ENCODE measurements around the gene ZNF333.
"Not testable (repeated sequence)": the region's sequence is repeated elsewhere in the genome, so short reads cannot be mapped to it uniquely, and the experiment has no call there.

The ZNF333 gene

DNA sequence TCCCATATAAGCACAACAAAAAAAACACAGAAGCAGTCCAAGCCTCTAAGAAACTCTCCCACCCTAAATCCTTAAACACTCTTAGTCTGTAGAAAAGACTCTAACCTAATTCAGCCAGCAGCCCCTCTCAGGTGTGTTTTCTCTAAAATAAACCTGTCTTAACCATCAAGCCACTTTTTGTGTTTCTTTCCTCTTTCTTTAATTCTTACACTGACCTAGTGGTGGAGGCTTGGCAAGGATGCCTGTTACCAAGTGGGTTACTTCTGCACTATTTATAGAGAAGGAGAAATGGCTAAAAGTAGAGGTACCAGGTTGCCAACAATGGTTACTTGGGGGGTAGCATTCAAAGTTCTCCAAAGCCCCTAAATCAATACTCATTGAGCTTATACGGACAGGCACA is 43.7 kb downstream of the ZNF333 start:
- Histone ChIP-seq H3K4me1 (ENCODE audit: control insufficient read depth, insufficient read depth, low read length, poor library complexity, severe bottlenecking) (no peaks in the 10 kb centered on the region), H3K4me3 (ENCODE audit: extremely low read depth, insufficient read depth, low read length, poor library complexity, severe bottlenecking) (no peak overlapping the region), H3K27ac (ENCODE audit: low read depth, low read length, severe bottlenecking) (no peak overlapping the region), H3K36me3 (ENCODE audit: control insufficient read depth, insufficient read depth, low read length) (no peaks in the 10 kb centered on the region), H3K9me3 (ENCODE audit: control insufficient read depth, low read length) (peaks cover 30% of the 10 kb centered on the region)
- WGBS, 2 experiments (ENCODE audit: insufficient coverage in 2 of 2): 91% methylated on average over 1 of the region's 1 CpG; no CpG with 5 or more reads in 1 of the 2 experiments

DNA sequence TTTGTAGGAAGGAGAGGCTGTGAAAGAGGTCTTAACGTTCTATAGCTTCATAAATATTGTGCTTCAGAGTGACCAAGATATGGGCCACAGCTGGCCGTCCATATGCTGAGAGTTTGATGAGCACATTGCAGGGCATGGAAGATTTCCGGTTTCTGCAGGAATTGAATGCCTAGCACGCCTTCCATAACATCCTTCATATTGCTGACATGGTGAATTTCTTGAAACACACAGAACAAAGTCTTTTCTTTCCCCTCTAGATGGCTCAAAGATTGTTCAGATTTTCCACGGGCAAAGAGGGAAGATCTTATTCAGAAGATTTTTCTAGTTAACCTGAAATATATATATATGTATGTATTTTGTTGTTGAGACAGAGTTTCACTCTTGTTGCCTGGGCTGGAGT is 46.1 kb downstream of the ZNF333 start:
- Histone ChIP-seq H3K4me3 (ENCODE audit: extremely low read depth, insufficient read depth, low read length, poor library complexity, severe bottlenecking) (no peak overlapping the region), H3K36me3 (ENCODE audit: control insufficient read depth, insufficient read depth, low read length) (no peaks in the 10 kb centered on the region), H3K27ac (ENCODE audit: low read depth, low read length, severe bottlenecking) (no peak overlapping the region), H3K9me3 (ENCODE audit: control insufficient read depth, low read length) (peaks cover 31% of the 10 kb centered on the region), H3K4me1 (ENCODE audit: control insufficient read depth, insufficient read depth, low read length, poor library complexity, severe bottlenecking) (no peaks in the 10 kb centered on the region)
- 27 to 48% methylated on average over 4 of the region's 5 CpGs for WGBS, 2 experiments (ENCODE audit: insufficient coverage in 2 of 2)

DNA sequence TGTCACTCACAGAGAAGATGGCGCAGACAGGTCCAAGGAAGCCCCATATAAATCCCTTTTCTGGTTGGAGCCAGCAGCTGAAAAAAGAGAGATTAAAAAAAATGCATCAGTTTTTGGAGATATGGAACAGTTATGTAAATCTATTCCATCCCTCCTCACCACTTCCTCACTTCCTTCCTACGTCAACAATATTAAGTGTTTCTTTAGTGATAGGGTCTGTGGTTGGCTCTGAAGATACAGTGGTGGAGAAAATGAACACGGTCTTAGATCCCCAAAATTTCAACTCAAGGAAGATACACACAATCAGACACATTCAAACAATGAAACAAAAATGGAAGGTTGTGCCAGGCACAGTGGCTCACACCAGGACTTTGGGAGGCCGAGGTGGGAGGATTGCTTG is 57.0 kb downstream of the ZNF333 start:
- WGBS, 2 experiments (ENCODE audit: insufficient coverage in 2 of 2): 80% methylated on average over 1 of the region's 4 CpGs; no CpG with 5 or more reads in 1 of the 2 experiments
- Histone ChIP-seq H3K27ac (ENCODE audit: low read depth, low read length, severe bottlenecking) (no peak overlapping the region), H3K36me3 (ENCODE audit: control insufficient read depth, insufficient read depth, low read length) (no peaks in the 10 kb centered on the region), H3K4me3 (ENCODE audit: extremely low read depth, insufficient read depth, low read length, poor library complexity, severe bottlenecking) (no peak overlapping the region), H3K4me1 (ENCODE audit: control insufficient read depth, insufficient read depth, low read length, poor library complexity, severe bottlenecking) (no peaks in the 10 kb centered on the region), H3K9me3 (ENCODE audit: control insufficient read depth, low read length) (peaks cover 35% of the 10 kb centered on the region)

DNA sequence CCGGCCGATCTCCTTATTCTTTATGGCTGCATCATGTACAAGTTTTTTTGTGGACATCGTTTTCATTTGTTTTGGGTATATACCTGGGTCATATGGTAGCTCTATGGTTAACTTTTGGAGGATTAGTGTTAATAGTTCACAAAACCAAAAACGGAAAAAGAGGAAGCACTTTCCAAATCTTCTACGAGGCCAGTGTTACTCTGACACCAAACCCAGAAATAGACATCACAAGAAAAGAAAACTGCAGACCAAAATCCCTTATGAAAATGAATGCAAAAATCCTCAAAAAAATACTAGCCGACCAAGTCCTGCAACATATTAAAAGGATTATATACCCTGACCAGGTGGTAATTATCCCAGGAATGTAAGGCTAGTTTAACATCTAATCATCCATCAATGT is 58.8 kb downstream of the ZNF333 start:
- Histone ChIP-seq H3K36me3 (ENCODE audit: control insufficient read depth, insufficient read depth, low read length) (no peaks in the 10 kb centered on the region), H3K9me3 (ENCODE audit: control insufficient read depth, low read length) (peaks cover 22% of the 10 kb centered on the region), H3K4me1 (ENCODE audit: control insufficient read depth, insufficient read depth, low read length, poor library complexity, severe bottlenecking) (no peaks in the 10 kb centered on the region), H3K4me3 (ENCODE audit: extremely low read depth, insufficient read depth, low read length, poor library complexity, severe bottlenecking) (no peak overlapping the region), H3K27ac (ENCODE audit: low read depth, low read length, severe bottlenecking) (no peak overlapping the region)
- 72 to 80% methylated on average over 3 to 4 of the region's 6 CpGs for WGBS, 2 experiments (ENCODE audit: insufficient coverage in 2 of 2)

DNA sequence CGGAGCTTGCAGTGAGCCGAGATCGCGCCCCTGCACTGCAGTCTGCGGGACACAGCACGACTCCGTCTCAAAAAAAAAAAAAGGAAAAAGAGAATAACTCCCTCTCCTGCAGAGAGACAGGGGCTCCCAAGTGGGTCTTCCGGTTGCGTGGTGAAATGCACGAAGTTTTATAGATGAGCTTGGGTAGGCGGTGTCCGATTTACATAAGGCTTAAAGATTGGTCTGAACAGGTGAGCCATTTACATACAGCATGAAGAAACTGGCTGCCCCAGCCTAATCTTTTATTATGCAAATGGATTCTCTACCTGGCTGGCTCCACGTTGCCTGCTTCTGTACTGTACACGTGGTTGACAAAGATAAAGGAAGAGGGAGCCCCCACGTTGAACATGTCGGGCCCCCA is 69.0 kb downstream of the ZNF333 start:
- 47 to 60% methylated on average over 11 to 16 of the region's 16 CpGs for WGBS, 2 experiments (ENCODE audit: insufficient coverage in 2 of 2)

DNA sequence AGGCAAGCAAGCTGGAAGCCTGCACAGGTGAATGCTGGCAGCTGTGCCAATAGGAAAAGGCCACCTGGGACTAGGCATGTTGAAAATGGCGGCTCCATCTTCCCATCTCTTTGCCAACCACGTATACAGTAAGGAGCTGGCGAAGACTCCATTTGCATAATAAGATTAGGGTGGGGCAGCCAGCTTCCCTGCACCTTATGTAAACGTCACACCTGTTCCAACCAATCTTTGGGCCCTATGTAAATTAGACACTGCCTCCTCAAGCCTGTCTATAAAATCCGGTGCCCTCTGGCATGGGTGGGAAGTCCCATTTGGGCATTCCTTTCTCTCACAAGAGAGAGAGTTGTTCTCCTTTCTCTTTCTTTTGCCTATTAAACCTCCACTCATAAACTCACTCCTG is 71.8 kb downstream of the ZNF333 start:
- H3K9me3 ChIP-seq (ENCODE audit: control insufficient read depth, low read length): peaks cover 20% of the 10 kb centered on the region
- H3K36me3 ChIP-seq (ENCODE audit: control insufficient read depth, insufficient read depth, low read length): no peaks in the 10 kb centered on the region
- H3K4me3 ChIP-seq (ENCODE audit: extremely low read depth, insufficient read depth, low read length, poor library complexity, severe bottlenecking): no peak overlapping the region
- 36 to 51% methylated on average over 4 to 5 of the region's 5 CpGs for WGBS, 2 experiments (ENCODE audit: insufficient coverage in 2 of 2)
- H3K4me1 ChIP-seq (ENCODE audit: control insufficient read depth, insufficient read depth, low read length, poor library complexity, severe bottlenecking): no peaks in the 10 kb centered on the region
- H3K27ac ChIP-seq (ENCODE audit: low read depth, low read length, severe bottlenecking): no peak overlapping the region

More for the DNA sequence above, 69.0 kb downstream of the ZNF333 start:
- H3K4me1 ChIP-seq (ENCODE audit: control insufficient read depth, insufficient read depth, low read length, poor library complexity, severe bottlenecking): no peaks in the 10 kb centered on the region
- no peak overlapping the region for H3K4me3 ChIP-seq (ENCODE audit: extremely low read depth, insufficient read depth, low read length, poor library complexity, severe bottlenecking)
- H3K27ac ChIP-seq (ENCODE audit: low read depth, low read length, severe bottlenecking): no peak overlapping the region
- H3K36me3 ChIP-seq (ENCODE audit: control insufficient read depth, insufficient read depth, low read length): no peaks in the 10 kb centered on the region
- peaks cover 26% of the 10 kb centered on the region for H3K9me3 ChIP-seq (ENCODE audit: control insufficient read depth, low read length)

DNA sequence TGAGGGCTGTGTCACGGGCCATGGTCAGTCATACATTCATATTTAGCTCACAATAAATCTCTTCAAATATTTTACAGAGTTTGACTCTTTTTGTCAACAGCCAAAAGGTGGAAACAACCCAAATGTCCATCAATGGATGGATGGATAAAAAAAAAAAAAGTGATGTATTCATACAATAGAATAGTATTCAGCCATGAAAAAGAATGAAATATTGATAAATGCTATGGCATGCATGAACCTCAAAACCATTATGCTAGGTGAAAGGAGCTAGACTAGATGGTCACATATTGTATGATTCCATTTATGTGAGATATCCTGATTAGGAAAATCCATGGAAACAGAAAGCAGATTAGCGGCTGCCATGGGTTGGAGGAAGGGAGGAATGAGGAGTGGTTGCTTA is 72.3 kb downstream of the ZNF333 start:
- Histone ChIP-seq H3K4me3 (ENCODE audit: extremely low read depth, insufficient read depth, low read length, poor library complexity, severe bottlenecking) (no peak overlapping the region), H3K4me1 (ENCODE audit: control insufficient read depth, insufficient read depth, low read length, poor library complexity, severe bottlenecking) (no peaks in the 10 kb centered on the region), H3K27ac (ENCODE audit: low read depth, low read length, severe bottlenecking) (no peak overlapping the region), H3K36me3 (ENCODE audit: control insufficient read depth, insufficient read depth, low read length) (no peaks in the 10 kb centered on the region), H3K9me3 (ENCODE audit: control insufficient read depth, low read length) (peaks cover 18% of the 10 kb centered on the region)
- 75 to 100% methylated on average over 1 to 2 of the region's 2 CpGs for WGBS, 2 experiments (ENCODE audit: insufficient coverage in 2 of 2)

DNA sequence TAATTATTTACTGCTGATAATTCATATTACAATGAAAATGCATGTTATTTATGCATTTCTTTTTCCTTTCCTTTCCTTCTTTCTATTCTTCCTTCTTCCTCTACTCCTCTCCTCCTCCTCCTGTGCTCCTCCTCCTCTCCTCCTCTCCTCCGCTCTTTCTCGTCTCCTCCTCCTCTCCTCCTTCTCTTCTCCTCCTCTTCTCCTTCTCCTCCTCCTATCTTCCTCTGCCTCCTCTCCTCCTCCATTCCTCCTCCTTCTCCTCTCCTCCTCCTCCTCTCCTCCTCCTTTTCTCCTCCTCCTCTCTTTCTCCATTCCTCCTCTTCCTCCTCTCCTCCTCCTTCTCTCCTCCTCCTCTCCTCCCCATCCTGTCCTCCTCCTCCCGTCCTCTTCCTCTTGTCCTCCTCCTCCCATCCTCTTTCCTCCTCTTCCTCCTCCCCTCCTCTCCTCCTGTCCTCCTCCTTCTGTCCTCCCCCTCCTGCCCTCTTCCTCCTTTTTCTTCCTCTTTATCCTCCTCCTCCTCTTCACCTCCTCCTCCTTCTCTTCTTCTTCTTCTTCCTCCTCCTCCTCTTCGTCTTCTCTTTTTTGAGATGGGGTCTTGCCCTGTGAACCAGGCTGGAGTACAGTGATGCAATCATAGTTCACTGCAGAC is 73.8 kb downstream of the ZNF333 start:
- Histone ChIP-seq H3K36me3 (ENCODE audit: control insufficient read depth, insufficient read depth, low read length) (no peaks in the 10 kb centered on the region), H3K27ac (ENCODE audit: low read depth, low read length, severe bottlenecking) (no peak overlapping the region), H3K4me3 (ENCODE audit: extremely low read depth, insufficient read depth, low read length, poor library complexity, severe bottlenecking) (no peak overlapping the region), H3K4me1 (ENCODE audit: control insufficient read depth, insufficient read depth, low read length, poor library complexity, severe bottlenecking) (no peaks in the 10 kb centered on the region), H3K9me3 (ENCODE audit: control insufficient read depth, low read length) (peaks cover 27% of the 10 kb centered on the region)
- WGBS, 2 experiments (ENCODE audit: insufficient coverage in 2 of 2): 78 to 83% methylated on average over 2 to 3 of the region's 4 CpGs

DNA sequence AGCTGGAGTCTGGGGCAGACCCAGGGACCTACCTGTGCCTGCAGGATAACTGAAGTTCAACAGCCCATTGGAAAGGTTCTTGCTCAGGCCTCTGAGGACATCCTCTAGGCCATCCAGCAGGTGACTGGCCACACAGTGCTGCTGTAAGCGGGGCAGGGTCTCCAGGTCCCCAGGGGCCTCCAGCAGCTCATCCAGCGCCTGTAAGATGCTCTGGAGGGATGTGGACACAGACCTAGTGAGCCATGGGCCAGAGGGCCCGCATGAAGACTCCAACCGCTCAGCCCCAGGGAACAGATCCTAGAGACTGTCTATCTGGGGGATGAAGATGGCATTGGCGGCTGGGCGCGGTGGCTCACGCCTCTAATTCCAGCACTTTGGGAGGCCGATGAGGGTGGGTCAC is 74.6 kb downstream of the ZNF333 start:
- H3K27ac ChIP-seq (ENCODE audit: low read depth, low read length, severe bottlenecking): no peak overlapping the region
- H3K4me3 ChIP-seq (ENCODE audit: extremely low read depth, insufficient read depth, low read length, poor library complexity, severe bottlenecking): no peak overlapping the region
- peaks cover 28% of the 10 kb centered on the region for H3K9me3 ChIP-seq (ENCODE audit: control insufficient read depth, low read length)
- 67 to 86% methylated on average over 5 to 9 of the region's 9 CpGs for WGBS, 2 experiments (ENCODE audit: insufficient coverage in 2 of 2)
- H3K36me3 ChIP-seq (ENCODE audit: control insufficient read depth, insufficient read depth, low read length): no peaks in the 10 kb centered on the region
- no peaks in the 10 kb centered on the region for H3K4me1 ChIP-seq (ENCODE audit: control insufficient read depth, insufficient read depth, low read length, poor library complexity, severe bottlenecking)

DNA sequence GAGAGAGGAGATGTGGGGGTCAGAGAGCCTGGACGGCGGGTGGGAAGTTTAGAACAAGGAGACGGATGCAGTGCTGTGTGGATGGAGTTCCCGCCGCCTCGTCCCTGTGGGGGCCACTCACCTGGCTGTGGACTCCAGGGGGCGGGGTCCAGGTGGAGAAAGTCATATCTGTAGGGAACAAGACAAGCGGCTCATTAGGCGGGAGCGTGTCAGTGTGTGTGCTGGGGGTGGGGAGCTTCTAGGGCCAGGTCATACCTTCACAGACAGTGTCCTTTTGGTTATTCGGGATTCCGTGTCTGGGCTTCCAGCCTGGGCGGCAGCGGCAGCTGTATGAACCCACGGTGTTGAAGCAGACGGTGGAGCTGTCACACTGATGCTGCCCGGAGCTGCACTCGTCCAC is 75.6 kb downstream of the ZNF333 start:
- not testable (repeated sequence) for H3K4me1 ChIP-seq (ENCODE audit: control insufficient read depth, insufficient read depth, low read length, poor library complexity, severe bottlenecking); H3K27ac ChIP-seq (ENCODE audit: low read depth, low read length, severe bottlenecking); H3K4me3 ChIP-seq (ENCODE audit: extremely low read depth, insufficient read depth, low read length, poor library complexity, severe bottlenecking); H3K36me3 ChIP-seq (ENCODE audit: control insufficient read depth, insufficient read depth, low read length)
- peaks cover 28% of the 10 kb centered on the region for H3K9me3 ChIP-seq (ENCODE audit: control insufficient read depth, low read length)
- no CpG with 5 or more reads among the region's 18 CpGs for WGBS, 2 experiments (ENCODE audit: insufficient coverage in 2 of 2)

DNA sequence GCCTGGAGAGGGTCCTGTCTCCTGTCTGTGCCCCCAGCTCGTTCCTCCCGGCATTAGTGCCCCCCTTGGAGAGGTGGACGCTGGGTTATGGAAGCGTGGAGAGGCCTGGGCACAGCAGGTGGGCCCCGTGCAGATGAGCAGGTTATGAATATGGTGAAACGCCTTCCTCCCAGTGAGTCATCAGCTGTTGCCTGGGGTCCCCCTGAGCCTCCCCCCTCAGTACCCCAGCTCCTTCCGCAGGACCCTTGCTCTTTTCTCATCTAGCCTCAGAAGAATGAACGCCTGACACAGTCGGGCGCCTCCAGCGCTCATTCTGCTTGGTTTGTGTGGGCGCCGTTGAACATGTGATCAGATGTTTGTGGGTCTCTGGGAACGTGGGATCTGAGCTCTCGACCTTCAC is 76.0 kb downstream of the ZNF333 start:
- H3K36me3 ChIP-seq (ENCODE audit: control insufficient read depth, insufficient read depth, low read length); H3K4me1 ChIP-seq (ENCODE audit: control insufficient read depth, insufficient read depth, low read length, poor library complexity, severe bottlenecking); H3K27ac ChIP-seq (ENCODE audit: low read depth, low read length, severe bottlenecking); H3K4me3 ChIP-seq (ENCODE audit: extremely low read depth, insufficient read depth, low read length, poor library complexity, severe bottlenecking): not testable (repeated sequence)
- WGBS, 2 experiments (ENCODE audit: insufficient coverage in 2 of 2): 74 to 82% methylated on average over 5 to 8 of the region's 15 CpGs
- peaks cover 29% of the 10 kb centered on the region for H3K9me3 ChIP-seq (ENCODE audit: control insufficient read depth, low read length)
